GM21619 (cell line): ENCODE results near the gene GPR17.

Experiments
- ATAC-seq: cut with Tn5 transposase; IDR thresholded peaks from one replicate; pipeline ENCODE4 v1.9.1; 2021; ENCODE audit not compliant: unreplicated experiment

Gene GPR17

DNA sequence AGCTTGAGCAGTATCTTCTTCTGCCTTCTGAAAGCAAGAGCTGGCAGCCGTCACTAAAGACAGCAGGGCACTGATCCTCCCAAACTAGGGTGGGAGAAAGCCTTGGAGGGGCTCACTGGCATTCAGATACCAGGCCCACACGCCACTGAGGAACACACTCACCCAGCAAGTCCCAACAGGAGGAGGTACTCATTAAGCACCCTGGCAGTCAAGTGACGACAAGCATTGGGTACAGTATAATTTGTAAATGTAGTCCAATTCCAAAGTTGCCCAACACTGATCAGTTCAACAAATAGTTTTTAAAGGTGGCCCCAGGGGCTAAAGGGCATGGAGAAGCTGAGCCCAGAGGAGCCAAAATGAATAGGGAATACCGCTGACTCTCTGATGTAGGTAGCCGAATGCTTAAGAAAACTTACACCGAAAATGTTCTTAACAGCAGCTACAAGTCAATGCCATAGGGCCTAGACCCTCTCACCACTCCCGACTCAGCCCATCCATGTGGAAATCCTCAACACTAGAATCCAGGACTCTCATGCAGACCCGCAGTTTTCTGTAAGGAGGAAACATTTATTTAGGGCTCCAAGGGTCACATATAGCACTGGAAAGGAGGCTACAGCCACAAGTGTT lies 19.4 kb downstream of the GPR17 start:
- no peak for ATAC-seq

GRCh38 chr2:127669056-127669455 lies 23.1 kb downstream of the GPR17 start:
- ATAC-seq, result no peak

GRCh38 chr2:127670055-127670956 lies 24.4 kb downstream of the GPR17 start:
- ATAC-seq, result no peak

GRCh38 chr2:127670957-127671290 lies 25.0 kb downstream of the GPR17 start:
- ATAC-seq, result no peak

GRCh38 chr2:127671557-127672302 lies 25.8 kb downstream of the GPR17 start:
- ATAC-seq, result no peak

- no peak for ATAC-seq
Measured at GRCh38 chr2:127672341-127673224, 26.6 kb downstream of the GPR17 start.

DNA sequence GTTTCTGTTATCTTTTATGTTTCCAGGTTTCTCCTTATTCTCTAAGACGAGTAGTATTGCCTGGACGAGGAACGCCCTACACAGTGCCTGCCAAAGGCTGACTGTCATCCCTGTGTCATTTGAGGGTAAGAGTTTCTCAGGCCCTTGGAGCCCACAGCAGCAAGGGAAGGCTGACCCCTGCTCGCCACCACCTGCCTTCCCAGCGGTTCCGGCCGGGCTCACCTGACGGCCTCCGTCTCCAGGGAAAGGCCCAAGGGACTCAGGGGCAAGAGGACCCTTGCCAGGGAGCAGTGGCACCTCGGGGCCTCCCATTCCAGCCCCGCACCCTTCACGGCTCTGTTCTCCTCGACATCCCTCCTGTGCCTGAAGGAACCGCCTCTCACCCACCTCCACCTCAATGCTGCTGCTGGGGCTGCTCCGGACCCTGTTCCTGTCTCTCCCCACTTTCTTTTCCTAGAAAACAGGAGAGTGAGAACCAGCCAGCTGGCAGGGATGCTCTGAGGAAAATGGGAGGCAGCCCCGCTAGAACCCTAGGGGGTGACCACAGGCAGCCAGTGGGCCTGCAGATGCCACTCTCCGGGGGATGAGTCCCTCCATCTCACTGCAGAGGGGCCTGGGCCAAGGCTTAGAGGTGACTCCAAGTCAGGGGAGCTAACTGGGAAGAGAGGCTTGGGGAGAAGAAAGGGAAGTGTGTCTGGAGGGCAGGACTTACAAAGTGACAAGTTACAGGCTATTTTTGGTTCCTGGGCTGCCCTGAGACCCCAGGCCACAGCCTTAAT lies 27.5 kb downstream of the GPR17 start:
- no peak for ATAC-seq

- no peak for ATAC-seq
Measured at GRCh38 chr2:127674241-127675209, 28.6 kb downstream of the GPR17 start.

- no peak for ATAC-seq
Measured at GRCh38 chr2:127675331-127676261, 29.6 kb downstream of the GPR17 start, which contains the start of gene LIMS2. LIMS2 (minus strand) TSS chr2:127675530; CDS start chr2:127675024, 506 bp downstream.

DNA sequence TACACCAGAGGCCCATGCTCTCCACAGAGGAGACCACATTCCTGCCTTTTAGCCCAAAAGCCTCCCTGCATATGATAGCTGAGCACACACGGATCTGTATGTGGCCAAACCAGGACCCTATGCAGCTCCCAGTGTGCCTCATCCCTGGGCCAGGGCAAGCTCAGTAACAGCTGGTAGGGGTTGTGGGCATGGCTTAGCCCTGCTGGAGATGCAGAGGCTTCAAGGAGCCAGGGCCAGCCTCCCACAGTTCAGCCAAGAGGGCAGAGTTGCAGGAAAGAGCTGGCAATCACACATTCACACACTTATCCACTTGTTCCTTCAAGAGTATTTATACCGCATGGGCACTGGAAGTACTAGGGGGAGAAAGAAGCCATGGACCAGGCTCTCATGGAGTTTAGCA lies 31.0 kb downstream of the GPR17 start:
- no peak for ATAC-seq

GRCh38 chr2:127678531-127678930 lies 32.6 kb downstream of the GPR17 start:
- no peak for ATAC-seq

DNA sequence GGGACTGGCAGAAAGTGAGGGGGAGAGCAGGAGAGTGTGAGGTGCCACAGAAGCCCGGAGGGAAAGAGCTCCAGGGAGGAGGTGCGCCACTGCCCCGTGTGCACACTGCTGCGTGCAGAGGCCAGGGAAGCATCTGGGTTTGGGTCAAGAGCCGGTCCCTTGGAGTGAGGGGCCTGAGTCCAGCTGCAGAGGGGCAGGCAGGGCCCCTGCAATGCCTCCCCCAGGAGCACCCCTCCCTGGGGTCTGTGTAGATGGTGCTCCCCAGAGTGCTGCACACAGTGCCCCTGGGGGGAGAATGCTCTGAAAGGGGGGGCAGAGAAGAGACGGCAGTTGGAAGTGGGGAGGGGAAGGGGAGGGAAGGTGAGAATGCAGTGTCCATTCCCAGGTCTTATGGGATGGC lies 33.0 kb downstream of the GPR17 start:
- no peak for ATAC-seq

- ATAC-seq, result no peak
Measured at GRCh38 chr2:127679680-127680361, 33.9 kb downstream of the GPR17 start.

DNA sequence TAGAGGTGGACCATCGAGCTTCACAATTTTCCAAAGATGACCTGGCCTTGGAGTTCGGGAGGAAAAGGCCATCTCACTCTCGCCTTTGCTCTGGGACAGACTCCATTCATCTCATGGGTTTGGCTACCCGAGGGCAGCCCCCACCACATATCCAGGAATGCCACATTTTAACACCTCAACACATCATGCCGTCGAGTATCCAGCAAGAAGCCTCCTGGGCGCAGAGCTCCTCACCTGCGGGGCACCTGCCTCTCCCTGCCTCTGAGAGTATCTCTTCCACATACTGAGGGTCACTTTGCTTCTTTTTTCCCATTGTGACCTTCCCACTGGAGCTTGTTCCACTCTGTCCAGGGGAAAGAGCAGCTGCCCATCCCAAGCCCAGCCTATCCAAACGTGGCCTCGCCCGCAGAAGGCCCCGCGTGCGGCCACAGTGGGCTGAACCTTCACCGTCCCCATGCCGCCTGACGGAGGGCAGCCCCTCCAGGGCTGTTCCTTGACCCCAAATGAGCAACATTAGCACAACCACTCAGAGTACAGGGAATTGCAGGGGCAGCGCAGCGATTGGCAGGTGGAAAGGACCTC lies 34.8 kb downstream of the GPR17 start:
- no peak for ATAC-seq

GRCh38 chr2:127681288-127681804 lies 35.4 kb downstream of the GPR17 start:
- no peak for ATAC-seq

GRCh38 chr2:127681976-127682857 lies 36.3 kb downstream of the GPR17 start:
- no peak for ATAC-seq
